GM20431 (cell line): ENCODE measurements around the gene TMEM117.

Source experiments
- in situ Hi-C: fragments of 300-500 bp; cut with MseI, MboI; formaldehyde crosslinking; loops from one replicate; pipeline ENCODE4 v1.15.0; 2020; ENCODE audit warnings: low sequenced_read_pairs; ENCODE audit not compliant: unreplicated experiment

Gene TMEM117

GRCh38 chr12:43882578-43883178, 46.8 kb downstream of the TMEM117 start:
- in situ Hi-C loops = loop anchor here (25.0 kb wide), 1 partner anchor 445 kb away; no protein-coding TSS in a partner anchor

- in situ Hi-C loops = loop anchor here (25.0 kb wide), 1 partner anchor 446 kb away; no protein-coding TSS in a partner anchor
Observed at GRCh38 chr12:43883311-43883710, 47.4 kb downstream of the TMEM117 start.

- in situ Hi-C loops = loop anchor here (25.0 kb wide), 1 partner anchor 446 kb away; no protein-coding TSS in a partner anchor
Observed at GRCh38 chr12:43883748-43884147, 47.9 kb downstream of the TMEM117 start.

GRCh38 chr12:43884683-43885410, 49.0 kb downstream of the TMEM117 start:
- in situ Hi-C loops = loop anchor here (25.0 kb wide), 1 partner anchor 448 kb away; no protein-coding TSS in a partner anchor

- in situ Hi-C loops = loop anchor here (25.0 kb wide), 1 partner anchor 450 kb away; no protein-coding TSS in a partner anchor
Observed at GRCh38 chr12:43887397-43887796, 51.5 kb downstream of the TMEM117 start.

GRCh38 chr12:43891856-43892574, 56.1 kb downstream of the TMEM117 start:
- in situ Hi-C loops = loop anchor here (25.0 kb wide), 1 partner anchor 455 kb away; no protein-coding TSS in a partner anchor

GRCh38 chr12:43893670-43894069, 57.8 kb downstream of the TMEM117 start:
- in situ Hi-C loops = loop anchor here (25.0 kb wide), 1 partner anchor 456 kb away; no protein-coding TSS in a partner anchor

- in situ Hi-C loops = loop anchor here (25.0 kb wide), 1 partner anchor 458 kb away; no protein-coding TSS in a partner anchor
Observed at GRCh38 chr12:43895580-43896206, 59.8 kb downstream of the TMEM117 start.

- in situ Hi-C loops = loop anchor here (25.0 kb wide), 1 partner anchor 459 kb away; no protein-coding TSS in a partner anchor
Observed at GRCh38 chr12:43896496-43896895, 60.6 kb downstream of the TMEM117 start.

- in situ Hi-C loops = loop anchor here (25.0 kb wide), 1 partner anchor 461 kb away; no protein-coding TSS in a partner anchor
Observed at GRCh38 chr12:43898474-43898873, 62.6 kb downstream of the TMEM117 start.

GRCh38 chr12:43899574-43899973, 63.7 kb downstream of the TMEM117 start:
- in situ Hi-C loops = loop anchor here (25.0 kb wide), 1 partner anchor 462 kb away; no protein-coding TSS in a partner anchor

- in situ Hi-C loops = no loop called here
Observed at GRCh38 chr12:43903686-43904085, 67.8 kb downstream of the TMEM117 start.

GRCh38 chr12:43912859-43913258, 77.0 kb downstream of the TMEM117 start:
- in situ Hi-C loops = no loop called here

- in situ Hi-C loops = no loop called here
Observed at GRCh38 chr12:43914391-43914790, 78.5 kb downstream of the TMEM117 start.

- in situ Hi-C loops = no loop called here
Observed at GRCh38 chr12:43914923-43915468, 79.1 kb downstream of the TMEM117 start.

- in situ Hi-C loops = no loop called here
Observed at GRCh38 chr12:43917896-43918295, 82.0 kb downstream of the TMEM117 start.

GRCh38 chr12:43921666-43922337, 85.9 kb downstream of the TMEM117 start:
- in situ Hi-C loops = no loop called here

GRCh38 chr12:43930032-43930431, 94.2 kb downstream of the TMEM117 start:
- in situ Hi-C loops = no loop called here

- in situ Hi-C loops = no loop called here
Observed at GRCh38 chr12:43931187-43931586, 95.3 kb downstream of the TMEM117 start.
